ENCODE data around the gene SLC6A18. TPM values are rescaled to one million over a fixed set of nuclear protein-coding genes. Genes with fewer than 3 reads are reported as not detected.

The SLC6A18 gene
- total RNA-seq, 2 experiments from 2014 or later = not detected

DNA sequence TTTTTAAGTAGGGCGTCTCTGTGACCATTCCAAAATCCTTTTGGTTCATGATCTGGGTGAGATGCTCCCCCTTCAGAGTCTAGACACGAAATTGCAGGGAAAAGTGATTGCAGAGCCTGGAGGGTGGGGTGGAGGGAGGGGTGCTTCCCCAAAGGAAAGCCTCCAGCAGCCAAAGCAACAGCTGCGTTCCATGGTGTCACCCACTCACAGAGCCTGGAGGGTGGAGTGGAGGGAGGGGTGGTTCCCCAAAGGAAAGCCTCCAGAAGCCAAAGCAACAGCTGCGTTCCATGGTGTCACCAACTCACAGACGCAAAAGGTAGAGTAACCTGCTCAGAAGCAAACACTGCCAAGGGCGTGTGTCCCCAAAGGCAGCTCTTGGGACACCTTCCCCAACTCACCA is 22.6 kb downstream of the SLC6A18 start:
- CTCF ChIA-PET = interaction anchor here (0.7 kb wide), 1 partner anchor 74 kb away, joined by 3 read pairs; no protein-coding TSS in a partner anchor
- Mint-ChIP-seq H3K27me3 (peaks cover 7% of the 10 kb centered on the region), H3K9me3 (no peaks in the 10 kb centered on the region), H3K4me1 (ENCODE audit: low read depth) (no peaks in the 10 kb centered on the region), H3K27ac (no peak overlapping the region), H3K36me3 (ENCODE audit: low read depth) (no peaks in the 10 kb centered on the region), H3K4me3 (no peak overlapping the region)
- no peak for DNase-seq
- POLR2A ChIA-PET = interaction anchor here (1.3 kb wide), 1 partner anchor 19 kb away, joined by 4 read pairs; no protein-coding TSS in a partner anchor
- no peak for ATAC-seq
- TF ChIP-seq, protein P1, sequence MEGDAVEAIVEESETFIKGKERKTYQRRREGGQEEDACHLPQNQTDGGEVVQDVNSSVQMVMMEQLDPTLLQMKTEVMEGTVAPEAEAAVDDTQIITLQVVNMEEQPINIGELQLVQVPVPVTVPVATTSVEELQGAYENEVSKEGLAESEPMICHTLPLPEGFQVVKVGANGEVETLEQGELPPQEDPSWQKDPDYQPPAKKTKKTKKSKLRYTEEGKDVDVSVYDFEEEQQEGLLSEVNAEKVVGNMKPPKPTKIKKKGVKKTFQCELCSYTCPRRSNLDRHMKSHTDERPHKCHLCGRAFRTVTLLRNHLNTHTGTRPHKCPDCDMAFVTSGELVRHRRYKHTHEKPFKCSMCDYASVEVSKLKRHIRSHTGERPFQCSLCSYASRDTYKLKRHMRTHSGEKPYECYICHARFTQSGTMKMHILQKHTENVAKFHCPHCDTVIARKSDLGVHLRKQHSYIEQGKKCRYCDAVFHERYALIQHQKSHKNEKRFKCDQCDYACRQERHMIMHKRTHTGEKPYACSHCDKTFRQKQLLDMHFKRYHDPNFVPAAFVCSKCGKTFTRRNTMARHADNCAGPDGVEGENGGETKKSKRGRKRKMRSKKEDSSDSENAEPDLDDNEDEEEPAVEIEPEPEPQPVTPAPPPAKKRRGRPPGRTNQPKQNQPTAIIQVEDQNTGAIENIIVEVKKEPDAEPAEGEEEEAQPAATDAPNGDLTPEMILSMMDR (IDR thresholded peaks at IDR 0.05) = no peak
- intact Hi-C loops (cut with micrococcal nuclease) = no loop called here

GRCh38 chr5:1249366-1250280 is 24.4 kb downstream of the SLC6A18 start:
- peaks cover 7% of the 10 kb centered on the region for H3K27me3 Mint-ChIP-seq
- ATAC-seq (no peak), DNase-seq (no peak)
- no peak overlapping the region for H3K27ac Mint-ChIP-seq
- no peak overlapping the region for H3K4me3 Mint-ChIP-seq
- ChIA-PET CTCF (no interaction called here), POLR2A (no interaction called here)
- H3K36me3 Mint-ChIP-seq (ENCODE audit: low read depth) = no peaks in the 10 kb centered on the region
- intact Hi-C loops (cut with micrococcal nuclease) = no loop called here
- no peaks in the 10 kb centered on the region for H3K9me3 Mint-ChIP-seq
- TF ChIP-seq, protein P1 (IDR thresholded peaks at IDR 0.05) = no peak
- H3K4me1 Mint-ChIP-seq (ENCODE audit: low read depth) = peaks cover 3% of the 10 kb centered on the region

DNA sequence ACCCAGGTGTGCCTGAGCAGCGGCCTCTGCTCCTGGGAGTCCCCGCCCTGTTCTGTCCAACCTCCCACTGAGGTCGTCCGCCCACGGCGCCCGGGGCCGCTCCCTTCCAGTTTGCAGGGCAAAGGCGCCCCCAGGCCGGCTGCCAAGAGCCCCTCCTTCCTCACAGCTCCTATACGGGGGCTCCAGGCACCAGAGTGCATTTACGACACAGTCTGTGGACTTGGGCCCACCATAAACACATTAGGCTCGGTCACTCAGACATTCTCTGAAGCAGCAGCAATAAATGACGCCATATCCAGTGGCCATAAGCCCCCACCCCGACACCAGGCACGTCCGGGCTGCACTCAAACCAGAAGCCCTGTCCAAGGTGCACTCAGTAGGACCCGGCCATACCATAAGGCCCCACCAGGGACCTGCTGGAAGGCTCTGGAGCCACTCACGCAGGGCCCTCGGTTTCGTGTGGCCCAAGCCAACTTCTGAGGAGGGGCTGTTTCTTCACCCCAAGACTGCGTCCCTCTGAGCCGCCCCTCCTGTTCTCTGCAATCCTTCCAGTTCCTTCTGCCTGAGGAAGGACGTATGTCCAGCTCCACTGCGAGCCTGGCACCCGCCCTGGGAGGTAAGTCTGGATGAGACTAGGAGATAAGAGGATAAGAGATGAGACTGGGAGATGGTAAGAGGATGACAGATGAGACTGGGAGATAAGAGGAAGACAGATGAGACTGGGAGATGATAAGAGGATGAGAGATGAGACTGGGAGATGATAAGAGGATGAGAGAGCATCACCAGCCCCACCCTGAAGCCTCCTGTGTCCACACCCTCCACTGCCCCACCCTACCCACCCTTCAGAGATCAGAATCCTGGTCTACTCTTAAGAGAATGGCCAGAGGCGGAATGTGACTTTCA is 26.7 kb downstream of the SLC6A18 start:
- no peak overlapping the region for H3K27ac Mint-ChIP-seq
- POLR2A ChIA-PET = no interaction called here
- no peak overlapping the region for H3K4me3 Mint-ChIP-seq
- DNase-seq = no peak
- TF ChIP-seq, protein P1 (IDR thresholded peaks at IDR 0.05) = no peak
- H3K4me1 Mint-ChIP-seq (ENCODE audit: low read depth) = peaks cover 20% of the 10 kb centered on the region
- peaks cover 4% of the 10 kb centered on the region for H3K27me3 Mint-ChIP-seq
- intact Hi-C loops (cut with micrococcal nuclease) = no loop called here
- CTCF ChIA-PET = no interaction called here
- H3K36me3 Mint-ChIP-seq (ENCODE audit: low read depth) = no peaks in the 10 kb centered on the region
- no peak for ATAC-seq
- no peaks in the 10 kb centered on the region for H3K9me3 Mint-ChIP-seq

DNA sequence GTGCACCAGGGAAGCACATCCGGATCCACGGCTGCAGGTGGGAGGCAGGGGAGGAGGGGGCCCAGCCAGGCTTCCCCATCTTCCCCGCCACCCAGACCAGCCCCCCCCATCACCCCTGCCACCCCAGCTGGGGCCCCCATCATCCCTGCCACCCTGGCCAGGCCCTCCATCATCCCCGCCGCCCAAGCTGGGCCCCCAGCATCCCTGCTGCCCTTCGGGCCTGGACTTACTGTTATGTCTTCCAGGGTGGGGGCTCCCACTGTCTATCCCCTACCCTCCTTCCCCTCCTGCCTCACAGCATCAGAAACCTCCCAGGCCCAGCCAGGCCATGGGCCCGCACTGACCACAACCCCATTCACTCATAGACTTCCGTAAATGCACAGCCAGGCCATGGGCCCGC is 27.5 kb downstream of the SLC6A18 start:
- ChIA-PET POLR2A (no interaction called here), CTCF (no interaction called here)
- H3K4me1 Mint-ChIP-seq (ENCODE audit: low read depth) = peaks cover 20% of the 10 kb centered on the region
- TF ChIP-seq, protein P1 (IDR thresholded peaks at IDR 0.05) = no peak
- ATAC-seq (no peak), DNase-seq (no peak)
- H3K9me3 Mint-ChIP-seq = no peaks in the 10 kb centered on the region
- no peak overlapping the region for H3K4me3 Mint-ChIP-seq
- intact Hi-C loops (cut with micrococcal nuclease) = no loop called here
- no peak overlapping the region for H3K27ac Mint-ChIP-seq
- H3K36me3 Mint-ChIP-seq (ENCODE audit: low read depth) = no peaks in the 10 kb centered on the region
- no peaks in the 10 kb centered on the region for H3K27me3 Mint-ChIP-seq

All from activated CD8-positive, alpha-beta T cell treated with anti-CD3 and anti-CD28 coated beads for 36 hours (primary cell).